B cell (primary cell): ENCODE results near the gene PRSS3. TPM values are rescaled to one million over a fixed set of nuclear protein-coding genes. Genes with fewer than 3 reads are reported as not detected.
A peak's percentile ranks its signal among the peaks of the same experiment; 100 is the strongest.

Experiments used
- ATAC-seq: fragments of 200-7000 bp; cut with Tn5 transposase; one replicate; pipeline ENCODE4 v1.10.0; 2021; ENCODE audit warnings: low read depth, mild to moderate bottlenecking, moderate number of reproducible peaks, moderate library complexity
- CTCF ChIA-PET: fragments of 350-600 bp; sonication (Branson Sonifier 250); formaldehyde crosslinking; loops from one replicate; lab custom pipeline; 2021; ENCODE audit warnings: antibody characterized with exemption, inconsistent platforms; lab: Charles Lee
- POLR2A ChIA-PET: fragments of 350-600 bp; sonication (Branson Sonifier 250); formaldehyde crosslinking; loops from one replicate; lab custom pipeline; 2021; ENCODE audit warnings: antibody characterized with exemption; lab: Charles Lee
- DNase-seq: peaks from one replicate; pipeline ENCODE4 v3.0.0; 2013
- H2AFZ ChIP-seq: 2 replicates; pipeline ENCODE4 v1.6.1; 2012; ENCODE audit warnings: mild to moderate bottlenecking, low read depth, low read length; ENCODE audit not compliant: insufficient read depth, poor library complexity, severe bottlenecking
- H3K27ac ChIP-seq, 2 donors: 1 replicate in 1 of 2; 2 replicates in 1 of 2; pipeline ENCODE4 v1.5.1; 2012 to 2013; ENCODE audit warnings: low read length in 2 of 2, mild to moderate bottlenecking in 2 of 2, moderate library complexity in 1 of 2
- H3K27me3 ChIP-seq, 4 experiments: fragments of 200-600 bp in 1 of 4; sonication (generic) in 1 of 4; replicated peaks in 1 of 4; 1 replicate in 2 of 4; 2 replicates in 2 of 4; pipeline versions ENCODE4 v1.6.1 to v1.7.0; 2013 to 2016; ENCODE audit warnings: low read length in 3 of 4, mild to moderate bottlenecking in 2 of 4, mixed read lengths in 1 of 4, moderate library complexity in 1 of 4; ENCODE audit not compliant: insufficient read depth in 4 of 4, control insufficient read depth in 3 of 4; ENCODE audit errors: control extremely low read depth in 1 of 4
- H3K36me3 ChIP-seq, 2 experiments: replicated peaks in 1 of 2; 1 replicate in 1 of 2; 2 replicates in 1 of 2; pipeline versions ENCODE4 v1.6.1 to v1.7.1; 2013; ENCODE audit warnings: low read length in 1 of 2; ENCODE audit not compliant: insufficient read depth in 2 of 2, control insufficient read depth in 1 of 2; ENCODE audit errors: control extremely low read depth in 1 of 2, extremely low read depth in 1 of 2
- H3K4me1 ChIP-seq, 2 donors: fragments of 200-600 bp in 1 of 2; sonication (generic) in 1 of 2; 1 replicate in 1 of 2; 2 replicates in 1 of 2; pipeline versions ENCODE4 v1.5.1 to v1.6.1; 2013 to 2017; ENCODE audit warnings: low read length in 2 of 2; ENCODE audit not compliant: control insufficient read depth in 2 of 2, insufficient read depth in 2 of 2
- H3K4me2 ChIP-seq: replicated peaks from 2 replicates; pipeline ENCODE3; 2012; ENCODE audit warnings: mild to moderate bottlenecking, low read depth, low read length; ENCODE audit not compliant: poor library complexity, severe bottlenecking
- H3K4me3 ChIP-seq, 5 experiments: fragments of 200-600 bp in 1 of 5; sonication (generic) in 1 of 5; 1 replicate in 3 of 5; 2 replicates in 2 of 5; pipeline versions ENCODE4 v1.5.1 to v1.7.0; 2011 to 2016; ENCODE audit warnings: low read length in 4 of 5, mild to moderate bottlenecking in 4 of 5, low read depth in 2 of 5, control low read depth in 1 of 5, moderate library complexity in 1 of 5; ENCODE audit not compliant: insufficient read depth in 1 of 5; ENCODE audit errors: control extremely low read depth in 1 of 5, extremely low read depth in 1 of 5
- H3K79me2 ChIP-seq: fragments of 200-600 bp; sonication (generic); one replicate; pipeline ENCODE4 v1.6.0; 2016; ENCODE audit warnings: low read length; ENCODE audit not compliant: control insufficient read depth, insufficient read depth
- H3K9ac ChIP-seq: fragments of 200-600 bp; sonication (generic); 2 replicates; pipeline ENCODE4 v1.6.1; 2017; ENCODE audit warnings: mild to moderate bottlenecking, low read length, moderate library complexity
- H3K9me3 ChIP-seq, 3 donors: one replicate each; pipeline versions ENCODE4 v1.6.1 to v1.7.1; 2013; ENCODE audit warnings: low read length in 2 of 3; ENCODE audit not compliant: control insufficient read depth in 2 of 3, insufficient read depth in 1 of 3; ENCODE audit errors: control extremely low read depth in 1 of 3
- H4K20me1 ChIP-seq: 2 replicates; pipeline ENCODE4 v1.6.0; 2012; ENCODE audit warnings: mild to moderate bottlenecking, low read length; ENCODE audit not compliant: insufficient read depth, control insufficient read depth, poor library complexity, severe bottlenecking
- H3K27ac Mint-ChIP-seq: one replicate; pipeline ENCODE4 v1.8.0; 2021; ENCODE audit warnings: mixed read lengths
- H3K27me3 Mint-ChIP-seq: one replicate; pipeline ENCODE4 v1.8.0; 2021; ENCODE audit warnings: mixed read lengths
- H3K4me1 Mint-ChIP-seq: one replicate; pipeline ENCODE4 v1.8.0; 2021; ENCODE audit warnings: mixed read lengths
- H3K4me3 Mint-ChIP-seq: one replicate; pipeline ENCODE4 v1.8.0; 2021; ENCODE audit warnings: mixed read lengths
- H3K9me3 Mint-ChIP-seq: one replicate; pipeline ENCODE4 v1.8.0; 2022; ENCODE audit warnings: mixed read lengths; ENCODE audit not compliant: insufficient read depth
- CTCF ChIP-seq: fragments of 200-600 bp; IDR thresholded peaks from one replicate; pipeline ENCODE4 v1.8.0; 2022; ENCODE audit warnings: antibody characterized with exemption, mild to moderate bottlenecking
- EZH2 ChIP-seq: IDR thresholded peaks from 2 replicates; pipeline ENCODE4 v1.6.1; 2012; ENCODE audit warnings: borderline replicate concordance, low read depth, mild to moderate bottlenecking, moderate library complexity, low read length; ENCODE audit not compliant: insufficient read depth, poor library complexity, severe bottlenecking
- WGBS: methylation state at CpG from one replicate; pipeline ENCODE4 v1.1.5; 2013; ENCODE audit warnings: missing lambda C conversion rate; ENCODE audit not compliant: insufficient coverage; 5-methylcytosine and 5-hydroxymethylcytosine counted together
- intact Hi-C: fragments of 100-400 bp; cut with micrococcal nuclease; formaldehyde crosslinking; loops from one replicate; pipeline ENCODE4 v1.10.0; 2022
- polyA plus RNA-seq: library from polyadenylated mRNA; depleted of rRNA; stranded (reverse); fragments of >200 nt; gene quantifications from 2 replicates; pipeline ENCODE4 v1.2.3, GENCODE V29; 2012
- total RNA-seq, 2 donors: library from RNA; stranded (reverse); fragments of 120-200 nt in 1 of 2; gene quantifications; 1 replicate in 1 of 2; 2 replicates in 1 of 2; pipeline versions ENCODE4 v1.2.3 to v1.2.4, GENCODE V29; 2013 to 2022

Gene PRSS3
- total and polyA plus RNA-seq, 2 donors (not counting 1 experiment from before 2014, with no cell fraction given) = not detected

DNA sequence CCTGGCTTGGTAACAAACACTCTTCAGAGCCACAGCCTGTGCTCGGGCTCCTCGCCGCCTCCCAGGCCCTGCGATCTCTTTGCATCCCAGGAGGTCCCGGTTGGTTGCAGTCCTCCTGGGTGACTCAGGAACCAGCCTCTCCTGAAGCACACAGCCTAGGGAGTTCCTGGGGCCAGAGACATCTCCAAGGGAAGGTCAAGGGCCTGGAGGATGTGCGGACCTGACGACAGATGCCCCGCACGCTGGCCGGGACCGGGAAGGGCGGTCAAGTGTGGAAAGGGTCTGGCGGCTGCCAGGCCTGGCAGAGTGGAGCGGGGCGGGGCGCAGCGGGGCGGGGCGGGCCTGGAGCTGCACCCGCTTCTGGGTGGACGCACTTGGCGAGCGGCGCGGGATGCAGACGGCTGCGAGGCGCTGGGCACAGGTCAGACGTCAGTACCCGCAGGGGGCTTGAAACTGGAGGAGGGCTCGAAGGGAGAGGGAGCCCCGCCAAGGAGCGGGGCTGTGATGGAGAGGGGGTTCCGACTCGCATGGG is 45.0 kb upstream of the PRSS3 start:
- Mint-ChIP-seq H3K4me1 (peaks cover 13% of the 10 kb centered on the region), H3K27ac (no peak overlapping the region), H3K9me3 (no peaks in the 10 kb centered on the region), H3K27me3 (peaks cover 74% of the 10 kb centered on the region), H3K4me3 (no peak overlapping the region)
- H3K4me2 ChIP-seq = peak overlapping the region; percentile 5
- ChIA-PET POLR2A (no interaction called here), CTCF (no interaction called here)
- H2AFZ ChIP-seq = no peak overlapping the region
- H3K4me3 ChIP-seq = no peak overlapping the region
- no peaks in the 10 kb centered on the region for H3K36me3 ChIP-seq
- no peaks in the 10 kb centered on the region for H4K20me1 ChIP-seq
- ATAC-seq (no peak), DNase-seq (no peak)
- peaks cover 0 to 40% (median 23%) of the 10 kb centered on the region in 4 experiments for H3K27me3 ChIP-seq
- intact Hi-C loops = no loop called here
- TF ChIP-seq CTCF (no peak), EZH2 (no peak)
- no peaks in the 10 kb centered on the region for H3K79me2 ChIP-seq
- WGBS = 25% methylated on average over 35 of the region's 35 CpGs
- peaks cover 0 to 16% (median 0%) of the 10 kb centered on the region in 3 donors for H3K9me3 ChIP-seq
- peaks cover 3 to 19% of the 10 kb centered on the region in 2 donors for H3K4me1 ChIP-seq
- H3K9ac ChIP-seq = no peak overlapping the region
- no peak overlapping the region for H3K27ac ChIP-seq

GRCh38 chr9:33750839-33751339 is 44.5 kb upstream of the PRSS3 start:
- Histone ChIP-seq H3K27me3 (peaks cover 0 to 42% (median 23%) of the 10 kb centered on the region in 4 experiments), H3K4me3 (no peak overlapping the region), H3K79me2 (no peaks in the 10 kb centered on the region), H3K27ac (no peak overlapping the region), H3K4me2 (peak overlapping the region; percentile 5), H3K36me3 (no peaks in the 10 kb centered on the region), H3K4me1 (peaks cover 3 to 19% of the 10 kb centered on the region in 2 donors), H3K9me3 (peaks cover 0 to 16% (median 0%) of the 10 kb centered on the region in 3 donors), H2AFZ (no peak overlapping the region), H4K20me1 (no peaks in the 10 kb centered on the region), H3K9ac (no peak overlapping the region)
- Mint-ChIP-seq H3K27ac (no peak overlapping the region), H3K9me3 (no peaks in the 10 kb centered on the region), H3K4me3 (peak overlapping the region; percentile 1), H3K27me3 (peaks cover 74% of the 10 kb centered on the region), H3K4me1 (peaks cover 13% of the 10 kb centered on the region)
- intact Hi-C loops = no loop called here
- TF ChIP-seq CTCF = no peak
- peak; percentile 58 for TF ChIP-seq EZH2
- CTCF ChIA-PET = interaction anchor here (1.4 kb wide), 1 partner anchor 127 kb away, joined by 5 read pairs; no protein-coding TSS in a partner anchor
- DNase-seq (no peak), ATAC-seq (no peak)
- 21% methylated on average over 29 of the region's 31 CpGs for WGBS
- POLR2A ChIA-PET = no interaction called here
